GM19397 (cell line): ENCODE results near the gene AMIGO2.

Experiments
- ATAC-seq: cut with Tn5 transposase; IDR thresholded peaks from one replicate; pipeline ENCODE4 v1.9.1; 2021; ENCODE audit warnings: mild to moderate bottlenecking, moderate library complexity; ENCODE audit not compliant: unreplicated experiment

Gene AMIGO2

DNA sequence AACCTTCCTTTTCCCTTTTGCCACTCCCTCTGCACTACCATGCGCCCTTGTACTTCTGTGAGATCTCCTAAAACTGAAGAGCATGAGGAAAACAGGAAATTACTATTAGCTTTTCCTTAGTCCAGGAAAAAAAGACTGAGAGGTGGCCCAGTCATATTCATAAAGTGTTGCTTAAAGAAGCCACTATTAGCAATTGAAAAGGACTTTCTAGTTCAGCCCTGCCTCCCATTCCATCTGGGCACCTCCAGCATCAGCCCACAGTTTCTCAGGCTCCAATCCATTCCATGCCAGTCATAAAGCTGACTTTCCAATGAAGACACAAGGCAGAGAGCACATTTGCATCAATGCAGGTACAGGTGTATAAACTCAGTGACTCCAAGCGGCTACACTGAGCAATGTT lies 19.9 kb upstream of the AMIGO2 start:
- no peak for ATAC-seq

- no peak for ATAC-seq
Measured at GRCh38 chr12:47098099-47098498, 18.3 kb upstream of the AMIGO2 start.

DNA sequence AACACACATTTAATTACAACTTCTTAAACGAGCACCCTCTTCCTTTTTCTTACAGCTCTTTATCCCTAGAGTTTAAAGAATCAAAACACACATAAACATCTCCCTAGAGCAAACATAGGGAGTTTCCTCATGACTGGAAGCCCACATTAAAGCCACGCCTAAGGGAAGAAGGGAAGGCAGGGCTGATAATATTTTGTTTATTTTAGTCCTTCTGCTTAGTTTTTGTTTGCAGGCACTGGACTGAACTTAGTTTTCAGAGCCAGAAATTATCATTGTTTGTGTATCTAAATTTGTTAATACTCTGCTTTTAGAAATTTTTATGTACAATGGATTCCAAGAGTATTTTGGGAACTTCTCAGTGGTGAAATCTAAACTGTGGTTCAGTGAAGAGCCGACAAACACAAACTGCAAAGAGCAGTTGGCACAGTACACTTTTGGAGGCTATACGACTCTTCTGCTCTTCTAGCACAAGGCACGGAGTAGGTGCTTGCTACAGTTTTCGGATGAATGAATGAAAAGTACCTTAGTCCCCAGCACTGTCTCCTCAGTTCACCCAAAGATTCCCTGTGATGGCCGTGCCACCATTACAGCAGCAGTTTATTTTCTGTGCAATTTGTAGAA lies 17.6 kb upstream of the AMIGO2 start:
- no peak for ATAC-seq

DNA sequence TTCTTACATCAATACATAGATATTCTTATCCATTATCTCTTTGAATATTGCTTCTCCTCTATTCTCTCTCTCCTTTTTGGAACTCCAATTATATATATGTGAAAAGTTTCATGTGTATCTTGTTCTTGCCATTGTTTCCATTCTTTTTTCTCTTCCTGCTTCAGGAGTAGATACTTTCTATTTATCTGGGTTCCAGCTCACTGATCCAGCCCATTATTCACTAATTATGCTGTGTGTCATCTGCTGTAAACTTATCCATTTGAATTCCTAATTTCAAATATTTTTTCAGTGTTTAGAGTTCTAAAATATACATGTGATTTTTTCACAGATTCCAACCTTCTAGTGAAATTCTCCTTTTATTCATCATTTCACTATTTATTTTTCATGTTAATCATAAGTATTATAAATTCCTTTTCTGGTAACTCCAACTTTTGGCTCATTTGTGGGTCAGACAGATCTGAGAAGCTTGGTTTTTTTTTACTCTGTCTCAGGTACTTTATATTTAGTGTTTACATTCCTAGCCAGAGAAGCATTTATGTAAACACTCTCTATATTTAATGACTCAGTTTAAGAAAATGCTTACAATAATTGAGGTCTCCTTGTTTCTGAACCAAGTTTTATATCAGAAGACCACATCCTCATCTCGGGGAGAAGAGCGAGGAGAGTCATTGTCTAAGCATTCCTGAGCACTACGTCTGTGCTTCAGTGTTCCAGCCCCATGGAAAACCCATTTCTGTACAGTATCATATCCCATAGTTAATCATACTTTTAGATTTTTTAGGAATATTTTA lies 15.9 kb upstream of the AMIGO2 start:
- no peak for ATAC-seq

DNA sequence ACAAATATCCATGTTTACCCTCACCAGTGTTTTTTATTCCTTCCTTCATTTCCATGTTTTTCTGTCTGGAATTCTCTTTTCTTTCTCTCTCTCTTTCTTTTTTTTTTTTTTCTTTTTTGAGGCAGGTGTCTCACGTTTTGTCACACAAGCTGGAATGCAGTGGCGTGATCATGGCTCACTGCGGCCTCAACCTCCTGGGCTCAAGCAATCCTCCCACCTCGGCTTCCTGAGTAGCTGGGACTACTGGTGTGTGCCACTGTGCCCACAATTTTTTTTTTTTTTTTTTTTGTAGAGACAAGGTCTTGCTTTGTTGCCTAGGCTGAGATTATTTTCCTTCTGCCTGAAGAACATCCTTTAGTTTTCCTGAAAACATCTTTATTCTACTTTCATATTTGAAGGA lies 15.0 kb upstream of the AMIGO2 start:
- no peak for ATAC-seq

GRCh38 chr12:47091009-47091408 lies 11.2 kb upstream of the AMIGO2 start:
- no peak for ATAC-seq

GRCh38 chr12:47088021-47088944 lies 8.5 kb upstream of the AMIGO2 start:
- no peak for ATAC-seq

- no peak for ATAC-seq
Measured at GRCh38 chr12:47087088-47087688, 7.4 kb upstream of the AMIGO2 start.

DNA sequence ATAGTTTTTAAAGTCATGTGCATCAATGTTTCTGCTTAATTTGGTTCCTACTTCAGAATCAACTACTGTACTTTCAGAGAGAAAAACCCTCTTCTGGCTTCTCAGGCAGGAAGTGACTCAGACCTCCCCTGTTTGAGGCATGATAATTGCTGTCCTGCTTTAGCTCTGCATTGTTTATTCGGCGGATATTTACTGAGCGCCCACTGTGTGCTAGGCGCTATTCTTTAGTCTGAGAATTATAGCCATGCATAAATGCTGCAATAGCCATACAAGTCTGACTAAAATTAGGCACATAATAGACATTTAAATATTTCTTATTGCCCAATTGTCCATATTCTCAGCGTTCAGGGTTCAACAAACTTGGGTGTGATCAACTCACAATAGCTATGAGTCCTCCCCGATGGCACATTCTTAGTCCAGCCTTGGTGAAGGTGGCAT lies 6.1 kb upstream of the AMIGO2 start:
- ATAC-seq, result no peak

DNA sequence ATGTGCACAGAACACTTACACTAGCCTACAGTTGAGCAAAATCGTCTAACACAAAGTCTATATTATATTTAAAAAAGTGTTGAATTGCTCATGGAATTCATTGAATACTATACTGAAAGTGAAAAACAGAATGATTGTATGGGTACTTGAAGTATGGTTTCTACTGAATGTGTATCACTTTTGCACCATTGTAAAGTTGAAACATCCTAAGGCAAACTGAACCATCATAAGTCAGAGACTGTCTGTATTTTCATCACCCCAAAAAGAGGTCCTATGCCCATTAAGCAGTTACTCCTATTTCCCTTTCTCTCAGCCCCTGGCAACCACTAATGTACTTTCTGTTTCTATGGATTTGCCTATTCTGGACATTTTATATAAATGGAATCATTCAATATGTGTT lies 4.4 kb upstream of the AMIGO2 start:
- ATAC-seq, result no peak

DNA sequence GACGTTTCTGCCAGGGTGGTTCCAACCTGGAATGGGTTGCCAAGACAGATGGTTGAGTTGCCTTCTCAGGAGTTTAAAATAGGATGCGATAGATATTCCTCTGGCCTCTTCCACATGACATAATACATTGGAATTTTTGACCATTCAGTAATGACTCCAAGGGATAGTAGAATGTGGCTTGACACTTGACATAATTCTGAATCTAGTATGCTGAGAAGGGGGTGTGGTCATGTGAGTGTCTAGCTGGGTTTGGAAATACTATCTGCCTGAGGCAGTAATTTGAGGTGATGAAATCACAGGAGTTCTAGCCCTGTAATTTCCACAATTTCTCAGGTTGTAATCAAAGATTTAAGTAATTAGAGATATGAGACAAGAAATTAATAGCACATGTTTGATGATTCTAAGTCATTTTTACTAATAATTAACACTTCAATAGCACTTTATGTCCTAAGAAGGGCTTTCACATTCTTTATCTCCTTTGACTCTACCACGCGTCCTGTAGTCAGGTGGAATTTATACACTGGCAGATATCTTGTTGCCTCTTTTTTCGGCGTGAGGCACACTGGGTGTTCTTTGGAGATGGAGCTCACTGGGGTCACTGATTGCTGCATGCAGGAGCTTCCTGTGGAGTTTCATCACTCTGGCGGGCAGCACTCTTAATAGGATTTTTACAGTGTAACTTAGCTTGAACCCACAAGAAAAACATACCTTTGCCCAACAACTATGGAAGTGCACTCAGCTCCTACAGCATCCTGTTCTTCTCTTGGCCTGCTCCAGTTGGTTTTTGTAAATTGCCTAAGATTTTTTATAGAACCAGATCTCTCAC lies 3.2 kb upstream of the AMIGO2 start:
- no peak for ATAC-seq

- no peak for ATAC-seq
Measured at GRCh38 chr12:47082283-47082682, 2.5 kb upstream of the AMIGO2 start.

DNA sequence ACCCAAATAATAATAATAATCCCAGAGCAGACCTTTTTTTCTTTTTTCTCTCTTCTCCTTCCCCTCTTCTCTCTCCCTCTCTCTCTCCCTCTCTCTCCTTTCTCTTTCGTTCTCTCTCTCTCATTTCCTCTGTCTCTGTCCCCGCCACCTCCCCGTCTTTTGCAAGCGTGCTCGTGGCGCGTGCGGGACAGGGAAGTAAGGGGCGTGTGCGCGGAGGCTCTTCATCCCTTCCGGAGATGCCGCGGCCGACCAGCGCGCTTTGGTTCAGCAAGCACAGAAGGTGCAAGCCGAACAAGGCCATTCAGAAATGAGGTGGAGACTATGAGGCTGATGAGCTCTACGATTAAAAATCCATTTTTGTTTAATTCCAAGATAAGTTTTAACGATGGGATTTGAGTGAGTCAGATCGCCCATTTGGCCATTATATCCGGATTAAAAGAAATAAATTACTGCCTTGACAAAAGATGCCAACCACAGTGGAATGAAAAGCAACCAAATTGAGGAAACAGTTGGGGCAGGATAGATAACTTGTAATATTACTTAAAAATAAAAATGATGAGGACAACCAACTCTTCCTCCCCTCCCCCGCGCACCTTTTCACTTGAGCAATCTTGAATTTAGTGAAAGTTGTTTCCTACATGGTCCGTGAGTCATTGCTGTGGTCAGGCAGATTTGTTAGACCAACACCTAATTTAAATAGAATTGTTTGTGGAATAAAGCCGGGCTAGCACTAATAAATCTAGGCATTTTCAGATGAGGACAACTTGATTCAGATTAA lies 1.2 kb upstream of the AMIGO2 start:
- no peak for ATAC-seq

- peak; percentile 5 for ATAC-seq
Measured at GRCh38 chr12:47079981-47080724, 394 bp upstream of the AMIGO2 start.

- no peak for ATAC-seq
Measured at GRCh38 chr12:47078733-47079467, 859 bp downstream of the AMIGO2 start.

DNA sequence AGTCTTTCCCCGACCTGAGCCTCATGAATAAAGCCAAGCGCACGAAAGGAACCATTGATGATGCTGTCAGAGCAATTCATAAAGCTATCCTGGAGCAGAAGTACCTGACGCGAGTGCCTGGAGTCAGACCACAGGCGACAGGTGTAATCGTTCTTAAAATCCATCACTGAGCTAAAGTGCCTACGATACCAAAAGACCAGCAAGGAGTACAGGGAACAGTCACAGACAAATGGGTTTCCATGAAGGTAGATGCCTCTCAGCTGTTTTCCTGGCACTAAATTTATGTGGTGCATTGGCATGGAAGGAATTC lies 1.7 kb downstream of the AMIGO2 start:
- no peak for ATAC-seq

DNA sequence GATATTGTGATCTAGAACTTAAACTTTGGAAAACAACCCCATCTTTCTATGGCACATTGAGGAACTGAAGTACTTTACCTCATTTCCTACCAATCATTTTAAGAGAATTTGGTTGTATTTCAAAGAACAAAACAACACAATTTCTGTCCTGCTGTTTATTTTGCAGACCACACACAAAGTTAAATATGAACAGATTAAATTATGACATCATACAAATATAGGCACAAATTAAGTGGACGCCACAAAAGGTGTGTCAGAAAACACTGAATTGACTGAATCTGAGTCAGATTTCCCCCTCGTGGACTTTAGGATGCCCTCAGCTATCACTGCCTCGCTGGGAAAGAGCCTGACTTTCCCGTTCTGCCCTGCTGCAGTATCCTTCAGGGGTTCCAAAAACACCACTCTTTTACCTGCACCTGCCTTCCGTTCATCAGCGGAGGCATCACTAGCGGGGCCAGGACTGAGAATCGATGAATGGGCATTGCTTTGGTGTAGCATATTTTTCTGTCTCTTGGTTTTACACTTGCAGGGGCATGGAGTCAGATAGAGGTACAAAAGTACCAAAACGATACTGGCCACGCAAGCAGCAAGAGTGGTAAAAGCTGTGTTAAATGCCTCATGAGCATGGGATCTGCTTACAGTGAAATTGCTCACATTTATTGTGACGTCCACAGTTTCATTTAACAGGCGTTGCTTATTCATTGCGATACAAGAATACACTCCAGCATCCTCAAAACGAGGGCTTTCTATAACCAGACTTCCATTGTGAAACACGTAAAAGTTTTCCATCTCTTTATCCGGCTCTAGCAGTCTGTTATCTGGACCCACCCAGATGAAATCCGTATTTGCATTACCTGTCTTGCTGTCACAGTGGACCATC lies 2.3 kb downstream of the AMIGO2 start:
- ATAC-seq, result no peak
